ENCODE measurements around the gene SLC6A13. TPM values are rescaled to one million over a fixed set of nuclear protein-coding genes. Genes with fewer than 3 reads are reported as not detected.

The SLC6A13 gene
- total and polyA plus RNA-seq, 2 donors (not counting 1 experiment from before 2014, with no cell fraction given), result 0.22 to 0.54 TPM

- no peaks in the 10 kb centered on the region for H3K9me3 ChIP-seq (ENCODE audit: control extremely low read depth in 1 of 3, control insufficient read depth in 2 of 3, insufficient read depth in 1 of 3, low read length in 2 of 3)
- WGBS (ENCODE audit: insufficient coverage), result 84% methylated on average over 2 of the region's 5 CpGs
- intact Hi-C loops (cut with micrococcal nuclease), result no loop called here
Measured at GRCh38 chr12:179885-180284, 82.8 kb downstream of the SLC6A13 start.

More at GRCh38 chr12:179885-180284, 82.8 kb downstream of the SLC6A13 start:
- Histone ChIP-seq H3K4me2 (replicated peaks; ENCODE audit: low read depth, low read length, poor library complexity, severe bottlenecking) (no peak overlapping the region), H2AFZ (ENCODE audit: insufficient read depth, low read depth, low read length, poor library complexity, severe bottlenecking) (no peak overlapping the region), H3K79me2 (ENCODE audit: control insufficient read depth, insufficient read depth, low read length) (no peaks in the 10 kb centered on the region), H3K9ac (ENCODE audit: low read length) (no peak overlapping the region), H4K20me1 (ENCODE audit: control insufficient read depth, insufficient read depth, low read length, poor library complexity, severe bottlenecking) (no peaks in the 10 kb centered on the region), H3K4me3 (ENCODE audit: control extremely low read depth in 1 of 5, extremely low read depth in 1 of 5, insufficient read depth in 1 of 5, low read depth in 2 of 5, low read length in 4 of 5) (no peak overlapping the region), H3K4me1 (ENCODE audit: control insufficient read depth in 2 of 2, insufficient read depth in 2 of 2, low read length in 2 of 2) (peaks cover 0 to 6% of the 10 kb centered on the region in 2 donors), H3K27ac (ENCODE audit: low read length in 2 of 2) (no peak overlapping the region), H3K36me3 (replicated peaks in 1 of 2; ENCODE audit: control extremely low read depth in 1 of 2, control insufficient read depth in 1 of 2, extremely low read depth in 1 of 2, insufficient read depth in 2 of 2, low read length in 1 of 2) (no peaks in the 10 kb centered on the region), H3K27me3 (replicated peaks in 1 of 4; ENCODE audit: control extremely low read depth in 1 of 4, control insufficient read depth in 3 of 4, insufficient read depth in 4 of 4, low read length in 3 of 4) (no peaks in the 10 kb centered on the region)
- Mint-ChIP-seq H3K4me1 (peaks cover 7% of the 10 kb centered on the region), H3K27ac (no peak overlapping the region), H3K9me3 (ENCODE audit: insufficient read depth) (no peaks in the 10 kb centered on the region), H3K27me3 (peaks cover 25% of the 10 kb centered on the region), H3K4me3 (no peak overlapping the region)
- no peak for DNase-seq
- ATAC-seq (ENCODE audit: low read depth), result no peak
- POLR2A ChIA-PET, result no interaction called here
- no peak for TF ChIP-seq CTCF (IDR thresholded peaks at IDR 0.05)
- TF ChIP-seq EZH2 (IDR thresholded peaks at IDR 0.05; ENCODE audit: borderline replicate concordance, insufficient read depth, low read depth, low read length, poor library complexity, severe bottlenecking), result no peak
- CTCF ChIA-PET, result no interaction called here

All from B cell (primary cell).